OCI-LY1 (cell line): ENCODE measurements around the gene VPS37C.

Source experiments
- CTCF ChIP-seq: fragments of 200-600 bp; sonication (generic), shearing (Covaris generic); IDR thresholded peaks from 2 replicates; pipeline ENCODE4 v1.5.1; 2017; ENCODE audit warnings: mild to moderate bottlenecking, antibody characterized with exemption, low read length, moderate library complexity, mixed read lengths
- EZH2 ChIP-seq: fragments of 200-600 bp; sonication (generic), shearing (Covaris generic); IDR thresholded peaks from 2 replicates; pipeline ENCODE4 v1.8.0; 2017; ENCODE audit warnings: borderline replicate concordance, mixed run types, mild to moderate bottlenecking, antibody characterized with exemption, low read length, moderate library complexity, mixed read lengths

- no peak for TF ChIP-seq CTCF
- TF ChIP-seq EZH2 = no peak
Measured at GRCh38 chr11:61082062-61082870, 79.0 kb downstream of the VPS37C start.
